ENCODE results near the gene SPOCK1.

GRCh38 chr5:137367951-137368350, 131.2 kb downstream of the SPOCK1 start:
- TF ChIP-seq POLR2A (IDR thresholded peaks at IDR 0.05) (no peak), CTCF (IDR thresholded peaks at IDR 0.05) (no peak)
